HCT116 (cell line): ENCODE data around the gene SKA3. TPM values are rescaled to one million over a fixed set of nuclear protein-coding genes. Genes with fewer than 3 reads are reported as not detected.

Experiments
- ATAC-seq: fragments of 200-7000 bp; cut with Tn5 transposase; 2 replicates; pipeline ENCODE4 v1.9.1; 2020; ENCODE audit warnings: mild to moderate bottlenecking, moderate library complexity
- BruUV-seq: library from RNA; stranded (reverse); fragments of 400-500 nt; replicated peaks from 2 replicates; lab custom pipeline; 2021; lab: Mats Ljungman, UMichigan
- CTCF ChIA-PET: fragments of 300-600 bp; sonication (Branson Sonifier 250); formaldehyde crosslinking; loops from one replicate; lab custom pipeline; 2021; ENCODE audit warnings: antibody characterized with exemption; lab: Charles Lee
- POLR2A ChIA-PET: fragments of 300-600, 350-600 bp; sonication (Branson Sonifier 250); formaldehyde crosslinking; loops from one replicate; lab custom pipeline; 2021; ENCODE audit warnings: antibody characterized with exemption; lab: Charles Lee
- RAD21 ChIA-PET, 2 experiments: fragments of 300-600 bp; sonication (Branson Sonifier 250); formaldehyde crosslinking; loops; one replicate each; lab custom pipeline; 2023; ENCODE audit warnings: low total read pairs in 2 of 2; ENCODE audit not compliant: uncharacterized antibody in 2 of 2, unreplicated experiment in 2 of 2, low non-redundant PET in 1 of 2; lab: Charles Lee
- DNase-seq: peaks from one replicate; pipeline ENCODE4 v3.0.0-alpha.2; 2010; ENCODE audit warnings: low read depth, low spot score
- H2AFZ ChIP-seq: fragments of 200-600 bp; shearing (Covaris generic), sonication (generic); 2 replicates; pipeline ENCODE4 v1.6.1; 2017; ENCODE audit warnings: low read depth, mixed run types, mixed read lengths, antibody characterized with exemption, low read length; ENCODE audit not compliant: poor library complexity, severe bottlenecking
- H3K27ac ChIP-seq: 2 replicates; pipeline ENCODE4 v1.5.1; 2012; ENCODE audit warnings: low read depth, low read length
- H3K27me3 ChIP-seq: fragments of 200-600 bp; sonication (generic); 2 replicates; pipeline ENCODE4 v1.6.1; 2016; ENCODE audit warnings: mixed run types, low read length, mixed read lengths; ENCODE audit not compliant: insufficient read depth
- H3K36me3 ChIP-seq, 2 experiments: fragments of 200-500 bp in 1 of 2; fragments of 200-600 bp in 1 of 2; sonication (Bioruptor generic) in 1 of 2; sonication (generic) in 1 of 2; 2 replicates each; pipeline versions ENCODE4 v1.5.1 to v1.6.1; 2014 to 2016; ENCODE audit warnings: low read length in 2 of 2, inconsistent platforms in 1 of 2, mixed read lengths in 1 of 2, mixed run types in 1 of 2; ENCODE audit not compliant: insufficient read depth in 2 of 2, control insufficient read depth in 1 of 2
- H3K4me1 ChIP-seq, 2 experiments: fragments of 200-600 bp in 1 of 2; sonication (generic) in 1 of 2; 2 replicates each; pipeline versions ENCODE4 v1.5.1 to v1.6.1; 2012 to 2017; ENCODE audit warnings: low read length in 2 of 2, inconsistent platforms in 1 of 2, mild to moderate bottlenecking in 1 of 2, mixed read lengths in 1 of 2, mixed run types in 1 of 2, moderate library complexity in 1 of 2; ENCODE audit not compliant: insufficient read depth in 2 of 2, control insufficient read depth in 1 of 2
- H3K4me2 ChIP-seq: fragments of 200-600 bp; sonication (generic); 2 replicates; pipeline ENCODE4 v1.6.1; 2017; ENCODE audit warnings: mixed run types, low read length, mixed read lengths
- H3K4me3 ChIP-seq, 2 experiments: fragments of 200-600 bp in 1 of 2; sonication (generic) in 1 of 2; replicated peaks in 1 of 2; 2 replicates each; pipeline ENCODE4 v1.5.1; 2011 to 2016; ENCODE audit warnings: low read length in 2 of 2, control low read depth in 1 of 2, low read depth in 1 of 2, mild to moderate bottlenecking in 1 of 2, mixed read lengths in 1 of 2, mixed run types in 1 of 2
- H3K79me2 ChIP-seq: fragments of 200-600 bp; sonication (generic); 2 replicates; pipeline ENCODE4 v1.6.1; 2017; ENCODE audit warnings: mild to moderate bottlenecking, mixed run types, low read length, moderate library complexity, mixed read lengths; ENCODE audit not compliant: insufficient read depth
- H3K9ac ChIP-seq: fragments of 200-600 bp; sonication (generic); 2 replicates; pipeline ENCODE4 v1.6.1; 2016; ENCODE audit warnings: low read length, mixed read lengths
- H3K9me2 ChIP-seq: fragments of 200-600 bp; sonication (generic), shearing (Covaris generic); 2 replicates; pipeline ENCODE4 v1.6.1; 2017; ENCODE audit warnings: mixed run types, mild to moderate bottlenecking, moderate library complexity; ENCODE audit not compliant: insufficient read depth
- H3K9me3 ChIP-seq, 2 experiments: fragments of 200-500 bp in 1 of 2; fragments of 200-600 bp in 1 of 2; sonication (Bioruptor generic) in 1 of 2; sonication (generic) in 1 of 2; 2 replicates each; pipeline ENCODE4 v1.6.1; 2014 to 2017; ENCODE audit warnings: low read length in 2 of 2, mixed read lengths in 2 of 2, inconsistent platforms in 1 of 2, low read depth in 1 of 2, mild to moderate bottlenecking in 1 of 2, mixed run types in 1 of 2, moderate library complexity in 1 of 2; ENCODE audit not compliant: control insufficient read depth in 1 of 2, insufficient read depth in 1 of 2
- H4K20me1 ChIP-seq: fragments of 200-600 bp; sonication (generic), shearing (Covaris generic); 2 replicates; pipeline ENCODE4 v1.6.1; 2017; ENCODE audit warnings: mixed run types, mild to moderate bottlenecking, moderate library complexity; ENCODE audit not compliant: insufficient read depth
- CBX3 ChIP-seq: IDR thresholded peaks from 2 replicates; pipeline ENCODE4 v1.6.1; 2012; ENCODE audit warnings: low read depth
- CTCF ChIP-seq, 3 experiments: fragments of 200-600 bp in 1 of 3; sonication (generic) in 1 of 3; IDR thresholded peaks in 2 of 3; conservative IDR thresholded peaks in 1 of 3; 2 replicates each; pipeline ENCODE4 v1.5.1; 2012 to 2017; ENCODE audit warnings: low read depth in 2 of 3, low read length in 2 of 3, antibody characterized with exemption in 1 of 3, borderline replicate concordance in 1 of 3, control low read depth in 1 of 3, mild to moderate bottlenecking in 1 of 3, mixed read lengths in 1 of 3, mixed run types in 1 of 3, moderate library complexity in 1 of 3; ENCODE audit not compliant: insufficient read depth in 1 of 3
- EGR1 ChIP-seq: IDR thresholded peaks from 2 replicates; pipeline ENCODE4 v1.6.1; 2012; ENCODE audit warnings: low read depth
- ELF1 ChIP-seq: IDR thresholded peaks from 2 replicates; pipeline ENCODE4 v1.6.1; 2012; ENCODE audit warnings: low read depth, borderline replicate concordance
- EZH2 ChIP-seq: fragments of 200-600 bp; sonication (generic); IDR thresholded peaks from 2 replicates; pipeline ENCODE4 v1.6.1; 2017; ENCODE audit warnings: antibody characterized with exemption, mixed run types
- FOSL1 ChIP-seq: IDR thresholded peaks from 2 replicates; pipeline ENCODE4 v1.6.1; 2012; ENCODE audit warnings: low read depth
- RAD21 ChIP-seq: IDR thresholded peaks from 2 replicates; pipeline ENCODE4 v1.6.1; 2012; ENCODE audit warnings: low read depth, mild to moderate bottlenecking
- REST ChIP-seq: IDR thresholded peaks from 2 replicates; pipeline ENCODE4 v1.6.1; 2012; ENCODE audit warnings: low read depth
- SIN3A ChIP-seq: IDR thresholded peaks from 2 replicates; pipeline ENCODE4 v1.6.1; 2012; ENCODE audit warnings: low read depth
- SRF ChIP-seq: IDR thresholded peaks from 2 replicates; pipeline ENCODE4 v1.6.1; 2012; ENCODE audit warnings: low read depth
- YY1 ChIP-seq: IDR thresholded peaks from 2 replicates; pipeline ENCODE4 v1.6.1; 2011; ENCODE audit warnings: low read length, low read depth, moderate library complexity, mild to moderate bottlenecking; ENCODE audit not compliant: insufficient replicate concordance; ENCODE audit errors: extremely low read depth
- ZBTB33 ChIP-seq: IDR thresholded peaks from 2 replicates; pipeline ENCODE4 v1.6.1; 2011; ENCODE audit warnings: mild to moderate bottlenecking, low read length, moderate library complexity; ENCODE audit not compliant: insufficient replicate concordance; ENCODE audit errors: extremely low read depth
- ZFX ChIP-seq: fragments of 450-650 bp; IDR thresholded peaks from 2 replicates; pipeline ENCODE4 v1.6.1; 2017
- ZNF274 ChIP-seq: fragments of 200-500 bp; sonication (Bioruptor generic); IDR thresholded peaks from 2 replicates; pipeline ENCODE4 v1.6.1; 2014; ENCODE audit warnings: mild to moderate bottlenecking, low read depth, low read length, inconsistent platforms
- intact Hi-C: fragments of 100-400 bp; cut with micrococcal nuclease; formaldehyde crosslinking; loops from 2 replicates; pipeline ENCODE4 v1.10.0; 2022
- total RNA-seq: library from RNA; stranded (reverse); gene quantifications from one replicate; pipeline ENCODE4 v1.2.1, GENCODE V29; 2021; ENCODE audit not compliant: unreplicated experiment

SKA3 gene
- total RNA-seq, 1 experiment from 2014 or later: 43.3 TPM

- Histone ChIP-seq H3K9me2 (no peaks in the 10 kb centered on the region), H3K4me3 (no peak overlapping the region), H2AFZ (no peak overlapping the region), H3K4me2 (no peak overlapping the region), H3K79me2 (no peaks in the 10 kb centered on the region), H3K9ac (no peak overlapping the region), H4K20me1 (no peaks in the 10 kb centered on the region), H3K27me3 (no peaks in the 10 kb centered on the region), H3K36me3 (no peaks in the 10 kb centered on the region), H3K4me1 (no peaks in the 10 kb centered on the region), H3K27ac (no peak overlapping the region), H3K9me3 (no peaks in the 10 kb centered on the region)
- RAD21 ChIA-PET: no interaction called here
- CTCF ChIA-PET: no interaction called here
- no peak for DNase-seq
- POLR2A ChIA-PET: no interaction called here
- no peak for TF ChIP-seq REST
- no peak for TF ChIP-seq EZH2
- TF ChIP-seq FOSL1: no peak
- TF ChIP-seq ZFX: no peak
- TF ChIP-seq ELF1: no peak
- TF ChIP-seq RAD21: no peak
- TF ChIP-seq EGR1: no peak
- TF ChIP-seq ZNF274: no peak
- TF ChIP-seq ZBTB33: no peak
- no peak for TF ChIP-seq SIN3A
- no peak for TF ChIP-seq YY1
- TF ChIP-seq CTCF (IDR thresholded peaks at IDR 0.05 in 2 of 3, conservative IDR thresholded peaks at IDR 0.05 in 1 of 3; ENCODE audit: borderline replicate concordance in 1 of 3, insufficient read depth in 1 of 3, low read depth in 2 of 3, low read length in 2 of 3): no peak
- TF ChIP-seq SRF: no peak
- no peak for TF ChIP-seq CBX3
- no TSS peak for BruUV-seq
- intact Hi-C loops: no loop called here
- ATAC-seq: no peak
Measured at GRCh38 chr13:21120191-21120590, 56.2 kb downstream of the SKA3 start.
